ENCODE measurements around the gene SBF2. TPM values are rescaled to one million over a fixed set of nuclear protein-coding genes. Genes with fewer than 3 reads are reported as not detected.

Gene SBF2
- total RNA-seq, 4 donors from 2014 or later, result 29.7 to 60.4 (median 36.0) TPM

- WGBS, 2 donors, result 94 to 95% methylated on average over 8 of the region's 8 CpGs
- intact Hi-C loops (cut with DNase I; ENCODE audit: low total_unique reads), result no loop called here
- no peak for DNase-seq (ENCODE audit: low spot score in 2 of 2)
- TF ChIP-seq POLR2A (IDR thresholded peaks at IDR 0.05) (no peak), CTCF (IDR thresholded peaks at IDR 0.05) (no peak)
- no peak overlapping the region for H3K4me3 ChIP-seq (ENCODE audit: low read depth, poor library complexity, severe bottlenecking)
These were observed 319.6 kb downstream of the SBF2 start for GRCh38 chr11:9974375-9974774.

- no peak overlapping the region for H3K4me3 ChIP-seq (ENCODE audit: low read depth, poor library complexity, severe bottlenecking)
- TF ChIP-seq POLR2A (IDR thresholded peaks at IDR 0.05), result no peak
- no peak for TF ChIP-seq CTCF (IDR thresholded peaks at IDR 0.05)
- WGBS, 2 donors, result 90 to 92% methylated on average over 3 of the region's 3 CpGs
- DNase-seq (ENCODE audit: low spot score in 2 of 2), result no peak
- intact Hi-C loops (cut with DNase I; ENCODE audit: low total_unique reads), result no loop called here
These were observed 320.1 kb downstream of the SBF2 start for GRCh38 chr11:9973921-9974320.

DNA sequence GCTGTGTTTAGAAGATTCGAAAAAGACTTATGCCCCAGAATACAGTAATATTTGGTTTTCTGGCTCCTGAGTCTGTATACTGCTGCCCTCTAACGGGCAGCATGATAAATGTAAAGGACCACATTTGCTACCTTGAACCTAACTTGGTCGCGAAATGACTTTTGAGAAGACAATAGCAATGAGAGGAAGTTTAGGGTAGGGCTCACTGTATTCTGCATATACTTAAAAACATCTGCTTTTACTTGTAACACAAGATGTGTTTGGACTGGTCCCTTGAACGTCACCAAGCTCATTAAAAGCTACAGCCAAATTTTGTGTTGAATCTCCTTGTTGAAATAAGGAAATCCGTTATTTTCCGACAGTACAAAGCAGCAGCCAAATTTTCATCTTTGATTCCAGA is 321.0 kb downstream of the SBF2 start:
- intact Hi-C loops (cut with DNase I; ENCODE audit: low total_unique reads), result no loop called here
- 19 to 24% methylated on average over 7 of the region's 7 CpGs for WGBS, 2 donors
- DNase-seq (ENCODE audit: low spot score in 2 of 2), result no peak
- no peak overlapping the region for H3K4me3 ChIP-seq (ENCODE audit: low read depth, poor library complexity, severe bottlenecking)
- no peak for TF ChIP-seq POLR2A (IDR thresholded peaks at IDR 0.05)
- TF ChIP-seq CTCF (IDR thresholded peaks at IDR 0.05), result no peak

DNA sequence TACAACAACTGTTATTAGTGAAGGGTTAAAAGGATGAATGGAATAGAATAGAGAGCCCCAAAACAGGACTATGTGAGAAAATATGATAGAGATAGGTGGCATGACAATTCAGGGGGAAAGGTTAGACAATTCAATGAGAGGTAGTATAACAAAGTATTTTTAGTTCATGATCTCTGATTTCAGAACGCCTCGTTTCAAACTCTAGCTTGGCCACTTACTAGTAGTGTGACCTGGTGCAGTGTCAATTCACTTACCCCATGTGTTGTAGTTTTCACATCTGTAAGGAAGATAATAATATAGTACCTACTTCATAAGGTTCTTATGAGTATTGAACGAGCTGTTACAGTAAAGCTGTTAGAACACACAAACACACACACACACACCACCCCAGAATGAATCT is 322.1 kb downstream of the SBF2 start:
- 91 to 93% methylated on average over 3 of the region's 3 CpGs for WGBS, 2 donors
- intact Hi-C loops (cut with DNase I; ENCODE audit: low total_unique reads), result no loop called here
- TF ChIP-seq POLR2A (IDR thresholded peaks at IDR 0.05) (no peak), CTCF (IDR thresholded peaks at IDR 0.05) (no peak)
- H3K4me3 ChIP-seq (ENCODE audit: low read depth, poor library complexity, severe bottlenecking), result no peak overlapping the region
- DNase-seq (ENCODE audit: low spot score in 2 of 2), result no peak

DNA sequence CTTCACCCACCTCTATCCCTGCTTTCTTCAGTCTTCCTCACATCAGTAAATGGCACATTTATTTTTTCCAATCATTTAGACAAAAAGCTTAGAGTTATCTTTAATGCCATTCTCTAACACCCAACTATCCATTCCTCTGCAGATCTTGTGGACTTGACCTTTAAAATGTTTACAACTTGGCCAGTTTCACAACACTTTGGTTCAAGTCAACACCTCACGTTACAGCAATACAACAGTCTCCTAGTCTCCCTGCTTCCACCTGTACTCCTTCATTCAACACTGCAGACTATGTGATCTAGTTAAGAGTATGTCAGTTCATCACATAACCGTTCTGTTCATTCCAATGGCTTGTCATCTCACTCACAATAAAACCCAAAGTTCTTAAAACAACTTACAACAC is 325.0 kb downstream of the SBF2 start:
- intact Hi-C loops (cut with DNase I; ENCODE audit: low total_unique reads), result no loop called here
- DNase-seq (ENCODE audit: low spot score in 2 of 2), result no peak
- WGBS, 2 donors, result 90 to 93% methylated on average over 2 of the region's 2 CpGs
- no peak overlapping the region for H3K4me3 ChIP-seq (ENCODE audit: low read depth, poor library complexity, severe bottlenecking)
- TF ChIP-seq POLR2A (IDR thresholded peaks at IDR 0.05) (no peak), CTCF (IDR thresholded peaks at IDR 0.05) (no peak)

DNA sequence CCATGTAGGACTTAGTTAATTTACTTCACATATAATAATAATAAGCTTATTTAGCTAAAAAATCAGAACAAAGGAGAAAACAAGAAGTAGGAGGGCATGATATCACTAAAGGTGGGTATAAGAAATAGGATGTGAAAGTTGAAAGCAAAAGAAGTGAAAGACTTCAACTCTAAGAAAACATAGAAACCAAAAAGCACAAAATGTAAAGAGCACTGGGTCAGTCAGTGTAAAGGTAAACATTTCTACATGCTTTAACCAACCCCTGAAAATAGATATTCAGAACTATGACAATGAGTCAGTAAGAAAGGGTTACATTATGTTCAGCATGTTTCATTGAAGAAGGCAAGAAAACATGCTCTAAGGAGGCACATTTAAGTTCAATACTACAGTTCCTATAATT is 331.3 kb downstream of the SBF2 start:
- TF ChIP-seq CTCF (IDR thresholded peaks at IDR 0.05) (no peak), POLR2A (IDR thresholded peaks at IDR 0.05) (no peak)
- intact Hi-C loops (cut with DNase I; ENCODE audit: low total_unique reads), result no loop called here
- H3K4me3 ChIP-seq (ENCODE audit: low read depth, poor library complexity, severe bottlenecking), result no peak overlapping the region
- no peak for DNase-seq (ENCODE audit: low spot score in 2 of 2)

All from lower leg skin (tissue), 4 donors.